Measurements from ENCODE around the gene GSTM2.
A peak's percentile ranks its signal among the peaks of the same experiment; 100 is the strongest.
"Not testable (repeated sequence)": the region's sequence is repeated elsewhere in the genome, so short reads cannot be mapped to it uniquely, and the experiment has no call there.

GSTM2 gene

DNA sequence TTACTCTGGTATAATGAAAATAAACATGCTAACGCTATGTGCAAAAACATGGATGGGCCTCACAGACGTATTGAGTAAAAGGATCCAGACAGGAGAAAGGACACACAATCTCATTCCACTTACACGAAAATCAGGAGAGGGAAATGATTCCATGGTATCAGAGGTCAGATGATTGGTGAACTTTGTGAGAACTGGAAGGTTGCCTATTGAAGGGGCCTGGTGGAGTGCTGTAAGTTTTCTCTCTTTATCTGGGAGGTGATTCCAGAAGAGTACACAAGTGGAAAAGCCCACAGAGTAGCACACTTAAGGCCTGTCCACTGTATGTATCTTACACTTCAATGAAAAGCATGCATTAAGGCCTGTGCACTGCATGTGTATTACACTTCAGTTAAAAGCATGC is 9.6 kb downstream of the GSTM2 start:
- no peak for DNase-seq (ENCODE audit: low spot score)

DNA sequence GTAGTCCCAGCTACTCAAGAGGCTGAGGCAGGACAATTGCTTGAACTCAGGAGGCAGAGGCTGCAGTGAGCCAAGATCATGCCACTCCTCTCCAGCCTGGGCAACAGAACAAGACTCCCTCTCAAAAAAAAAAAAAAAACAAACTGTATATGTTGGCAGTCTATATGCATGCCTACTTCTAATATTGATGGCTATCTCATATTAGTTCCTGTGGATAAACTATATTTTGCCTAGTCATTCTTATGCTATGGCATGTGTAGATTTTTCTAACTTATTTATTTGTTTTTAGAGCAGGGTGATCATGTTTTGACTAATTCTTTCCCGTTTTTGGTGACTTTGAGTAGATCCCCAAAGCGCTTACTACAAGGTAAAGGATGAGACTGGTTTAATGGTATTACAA is 10.8 kb downstream of the GSTM2 start:
- not testable (repeated sequence) for DNase-seq (ENCODE audit: low spot score)

DNA sequence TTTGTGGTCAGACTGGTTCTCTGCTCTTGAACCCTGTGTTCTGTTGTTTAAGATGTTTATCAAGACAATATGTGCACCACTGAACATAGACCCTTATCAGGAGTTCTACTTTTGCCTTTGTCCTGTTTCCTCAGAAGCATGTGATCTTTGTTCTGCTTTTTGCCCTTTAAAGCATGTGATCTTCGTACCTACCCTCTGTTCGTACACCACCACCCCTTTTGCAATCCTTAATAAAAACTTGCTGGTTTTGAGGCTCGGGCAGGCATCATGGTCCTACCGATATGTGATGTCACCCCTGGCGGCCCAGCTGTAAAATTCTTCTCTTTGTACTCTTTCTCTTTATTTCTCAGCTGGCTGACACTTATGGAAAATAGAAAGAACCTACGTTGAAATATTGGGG is 16.9 kb downstream of the GSTM2 start:
- DNase-seq (ENCODE audit: low spot score): not testable (repeated sequence)

DNA sequence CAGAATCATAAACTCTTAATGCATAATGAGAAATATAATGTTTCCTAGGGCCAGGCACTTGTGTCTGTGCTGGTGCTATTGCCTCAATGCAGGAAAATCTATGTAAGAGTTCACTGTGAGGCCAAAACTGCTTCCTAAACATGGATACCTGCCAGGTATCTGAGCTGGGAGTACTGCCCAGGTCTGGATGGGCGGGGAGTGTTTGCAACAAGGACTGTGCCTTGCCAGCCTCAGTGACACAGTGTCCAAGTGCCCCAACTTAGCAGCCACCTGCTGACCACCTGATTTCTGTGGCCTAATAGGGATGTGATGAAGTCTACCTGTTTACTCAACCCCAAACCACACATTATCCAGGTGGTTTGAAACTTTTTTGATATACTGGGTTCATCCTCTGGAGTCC is 17.5 kb downstream of the GSTM2 start:
- DNase-seq (ENCODE audit: low spot score): not testable (repeated sequence)

DNA sequence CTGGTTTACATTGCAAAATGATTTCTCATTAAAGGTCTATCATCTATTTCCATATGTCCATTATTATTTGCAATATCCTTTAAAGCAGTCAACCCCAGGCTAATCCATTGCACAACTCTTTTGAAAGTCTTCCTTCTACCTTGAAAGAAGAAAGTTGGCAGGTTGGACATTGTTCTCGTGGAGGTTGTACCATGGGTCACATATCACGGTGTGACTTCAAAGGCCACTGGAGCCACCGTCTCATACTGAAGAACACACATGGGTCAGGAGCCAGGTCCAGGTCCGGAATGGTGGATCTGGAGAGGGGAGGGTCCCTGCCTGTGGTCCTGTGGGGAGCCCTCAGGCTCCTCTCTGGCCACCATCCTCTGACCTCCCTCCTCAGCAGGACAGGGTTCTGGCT is 18.0 kb downstream of the GSTM2 start:
- not testable (repeated sequence) for DNase-seq (ENCODE audit: low spot score)

DNA sequence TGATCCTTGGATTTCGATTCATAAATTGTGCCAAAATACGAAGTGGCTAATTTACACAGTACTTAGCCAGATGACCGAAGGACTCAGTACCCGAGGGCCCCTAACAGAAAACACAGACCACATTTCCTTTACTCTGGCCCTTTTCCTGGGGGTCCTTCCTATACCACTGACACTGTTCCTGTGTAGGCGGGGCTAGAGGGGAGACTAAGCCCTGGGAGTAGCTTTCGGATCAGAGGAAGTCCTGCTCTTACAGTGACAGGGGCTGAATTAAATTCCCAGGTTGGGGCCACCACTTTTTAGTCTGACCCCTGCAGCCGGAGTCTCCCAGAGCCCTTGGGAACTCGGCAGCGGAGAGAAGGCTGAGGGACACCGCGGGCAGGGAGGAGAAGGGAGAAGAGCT is 19.3 kb downstream of the GSTM2 start:
- DNase-seq (ENCODE audit: low spot score): not testable (repeated sequence)

DNA sequence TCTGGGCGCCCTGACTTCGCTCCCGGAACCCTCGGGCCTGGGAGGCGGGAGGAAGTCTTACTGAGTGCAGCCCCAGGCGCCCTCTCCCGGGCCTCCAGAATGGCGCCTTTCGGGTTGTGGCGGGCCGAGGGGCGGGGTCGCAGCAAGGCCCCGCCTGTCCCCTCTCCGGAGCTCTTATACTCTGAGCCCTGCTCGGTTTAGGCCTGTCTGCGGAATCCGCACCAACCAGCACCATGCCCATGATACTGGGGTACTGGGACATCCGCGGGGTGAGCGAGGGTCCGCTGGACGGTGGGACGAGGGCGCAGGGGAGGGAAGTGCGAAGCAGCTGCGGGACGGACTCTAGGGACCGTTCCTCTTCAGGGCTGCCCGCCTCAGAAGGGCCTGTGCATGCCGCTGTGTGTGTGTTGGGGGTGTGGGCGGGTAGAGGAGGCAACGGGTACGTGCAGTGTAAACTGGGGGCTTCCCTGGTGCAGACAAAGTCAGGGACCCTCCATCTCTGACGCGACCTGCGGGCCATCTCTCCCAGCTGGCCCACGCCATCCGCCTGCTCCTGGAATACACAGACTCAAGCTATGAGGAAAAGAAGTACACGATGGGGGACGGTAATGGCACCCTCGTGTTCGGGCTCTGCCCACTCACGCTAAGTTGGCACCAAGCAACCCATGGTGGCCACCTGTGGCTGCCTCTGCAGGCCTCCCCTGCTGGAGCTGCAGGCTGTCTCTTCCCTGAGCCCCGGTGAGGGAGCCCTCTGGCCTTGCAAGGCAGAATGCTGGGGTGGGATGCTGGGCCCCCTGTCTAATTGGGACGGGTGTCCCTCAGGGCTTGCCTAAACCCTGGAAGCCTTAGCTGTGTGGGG is 20.0 kb downstream of the GSTM2 start, which contains the start of gene GSTM1:
Gene GSTM1 (plus strand): TSS at position 177 of the 859 bp plus-strand sequence. CDS start 57 bp downstream, at position 234.
- DNase-seq (ENCODE audit: low spot score): peak; percentile 89

DNA sequence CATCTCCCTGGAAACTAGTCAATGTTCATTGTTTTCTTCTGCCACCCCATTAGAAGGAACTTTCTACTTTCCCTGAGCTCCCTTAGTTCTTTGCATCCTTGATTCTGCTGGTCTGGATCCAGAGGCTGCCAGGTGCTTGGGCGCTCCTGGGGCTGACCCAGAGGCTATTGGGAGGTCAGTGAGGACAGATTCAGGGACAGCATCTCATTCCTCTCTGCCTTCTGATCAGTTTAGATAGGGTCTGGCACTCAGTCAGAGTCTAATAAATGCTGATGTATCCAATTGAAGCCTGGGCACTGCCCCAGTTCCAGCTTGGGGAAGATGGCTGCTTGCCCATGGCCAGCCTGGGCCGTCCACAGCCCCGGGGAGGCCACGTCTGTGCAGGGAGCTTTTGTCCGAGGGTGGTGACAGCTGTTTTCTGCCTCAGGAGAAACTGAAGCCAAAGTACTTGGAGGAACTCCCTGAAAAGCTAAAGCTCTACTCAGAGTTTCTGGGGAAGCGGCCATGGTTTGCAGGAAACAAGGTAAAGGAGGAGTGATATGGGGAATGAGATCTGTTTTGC is 22.1 kb downstream of the GSTM2 start:
- DNase-seq (ENCODE audit: low spot score): peak; percentile 51

DNA sequence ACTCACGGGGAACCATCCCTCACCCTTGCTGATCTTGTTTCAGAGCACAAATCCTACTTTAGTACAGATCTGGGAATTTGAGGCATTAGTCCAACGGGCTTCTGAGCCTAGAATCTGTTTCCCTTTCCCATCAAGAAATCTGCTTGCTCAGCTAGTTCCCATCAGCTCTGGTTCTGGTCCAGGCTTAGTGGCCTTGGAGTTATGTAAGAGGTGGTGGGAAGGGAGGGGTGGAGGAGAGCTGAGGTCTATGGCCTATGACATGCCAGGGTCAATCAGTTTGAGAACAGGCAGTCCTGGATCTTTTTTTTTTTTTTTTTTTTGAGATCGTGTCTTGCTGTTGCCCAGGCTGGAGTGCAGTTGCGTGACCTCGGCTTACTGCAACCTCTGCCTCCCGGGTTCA is 23.9 kb downstream of the GSTM2 start:
- no peak for DNase-seq (ENCODE audit: low spot score)

DNA sequence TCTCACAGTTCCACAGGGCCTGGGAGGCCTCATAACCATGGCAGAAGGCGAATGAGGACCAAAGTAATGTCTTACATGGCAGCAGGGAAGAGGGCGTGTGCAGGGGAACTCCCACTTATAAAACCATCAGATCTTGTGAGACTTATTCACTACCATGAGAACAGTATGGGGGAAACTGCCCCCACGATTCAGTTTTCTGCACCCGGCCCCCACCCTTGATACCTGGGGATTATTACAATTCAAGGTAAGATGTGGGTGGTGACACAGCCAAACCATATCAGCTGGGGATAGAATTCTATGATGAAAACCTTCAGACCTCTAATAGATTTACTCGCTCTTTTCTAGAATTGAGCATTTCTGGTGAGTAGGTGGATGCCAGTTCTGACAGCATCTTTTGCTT is 26.5 kb downstream of the GSTM2 start:
- DNase-seq (ENCODE audit: low spot score): not testable (repeated sequence)

DNA sequence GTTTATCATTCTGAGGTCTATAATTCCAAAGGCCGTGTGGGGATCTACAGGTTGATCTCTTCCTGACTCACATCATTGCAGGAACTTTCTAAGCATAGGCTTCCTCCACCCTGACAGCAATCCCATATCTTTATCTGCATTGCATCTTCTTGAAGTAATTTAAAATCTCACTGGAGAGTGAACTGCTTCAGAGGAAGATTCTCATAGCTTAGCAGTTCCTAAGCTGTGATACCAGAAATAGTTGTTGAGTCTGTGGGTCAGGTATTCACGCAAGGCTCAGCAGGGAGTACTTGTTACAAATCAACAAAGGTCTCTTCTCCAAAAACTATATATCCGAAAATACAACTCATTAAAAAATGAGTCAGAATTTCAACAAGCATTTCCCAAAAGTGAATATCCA is 27.3 kb downstream of the GSTM2 start:
- not testable (repeated sequence) for DNase-seq (ENCODE audit: low spot score)

DNA sequence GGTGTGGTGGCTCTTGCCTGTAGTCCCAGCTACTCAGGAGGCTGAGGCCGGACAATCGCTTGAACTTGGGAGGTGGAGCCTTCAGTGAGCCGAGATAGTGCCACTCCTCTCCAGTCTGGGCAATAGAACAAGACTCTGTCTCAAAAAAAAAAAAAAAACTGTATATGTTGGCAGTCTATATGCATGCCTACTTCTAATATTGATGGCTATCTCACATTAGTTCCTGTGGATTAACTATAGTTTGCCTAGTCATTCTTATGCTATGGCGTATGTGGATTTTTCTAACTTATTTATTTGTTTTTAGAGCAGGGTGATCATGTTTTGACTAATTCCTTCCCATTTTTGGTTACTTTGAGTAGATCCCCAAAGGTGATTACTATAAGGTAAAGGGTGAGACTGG is 29.2 kb downstream of the GSTM2 start:
- DNase-seq (ENCODE audit: low spot score): no peak

DNA sequence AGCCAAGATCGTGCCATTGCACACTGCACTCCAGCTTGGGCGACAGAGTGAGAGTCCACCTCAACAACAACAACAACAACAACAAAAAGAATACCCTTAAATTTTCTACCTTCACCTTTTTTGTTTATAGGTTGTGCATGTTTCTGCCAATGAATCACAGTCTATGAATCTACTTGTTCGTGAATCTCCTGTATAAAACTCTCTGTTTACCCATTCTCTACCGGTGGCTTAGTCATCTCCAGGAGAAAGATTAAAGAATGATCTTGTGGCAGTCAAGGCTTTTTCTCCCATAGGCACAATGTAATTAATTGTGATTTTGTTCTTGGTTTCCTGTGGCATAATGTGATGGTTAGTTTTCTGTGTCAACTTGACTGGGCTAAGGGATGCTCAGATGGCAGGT is 30.0 kb downstream of the GSTM2 start:
- DNase-seq (ENCODE audit: low spot score): not testable (repeated sequence)

DNA sequence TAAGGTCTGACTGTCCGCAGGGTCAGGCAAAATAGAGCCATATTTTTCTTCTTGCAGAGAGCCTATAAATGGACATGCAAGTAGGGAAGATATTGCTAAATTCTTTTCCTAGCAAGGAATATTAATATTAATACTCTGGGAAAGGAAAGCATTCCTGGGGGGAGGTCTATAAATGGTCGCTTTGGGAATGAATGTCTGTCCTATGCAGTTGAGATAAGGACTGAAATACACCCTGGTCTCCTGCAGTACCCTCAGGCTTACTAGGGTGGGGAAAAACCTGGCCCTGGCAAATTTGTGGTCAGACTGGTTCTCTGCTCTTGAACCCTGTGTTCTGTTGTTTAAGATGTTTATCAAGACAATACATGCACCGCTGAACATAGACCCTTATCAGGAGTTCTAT is 35.1 kb downstream of the GSTM2 start:
- DNase-seq (ENCODE audit: low spot score): not testable (repeated sequence)

DNA sequence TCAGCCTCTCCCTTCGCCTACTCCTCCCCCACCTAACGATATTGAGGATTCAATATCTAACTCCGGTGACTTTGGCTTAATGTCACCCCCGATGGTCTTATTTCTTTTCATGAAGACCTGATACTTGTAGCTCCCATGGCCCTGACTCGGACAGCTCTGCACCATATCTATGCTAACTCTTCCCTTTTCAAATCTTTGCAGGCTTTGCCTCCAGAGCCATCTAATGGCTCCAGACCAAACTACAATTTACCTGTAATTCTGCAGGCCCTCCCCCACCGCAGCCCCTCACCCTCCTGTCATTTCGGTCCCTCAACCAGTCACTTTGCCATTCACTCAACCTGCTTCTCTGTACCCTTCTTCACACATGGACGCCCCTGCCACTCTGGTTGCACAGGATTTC is 36.3 kb downstream of the GSTM2 start:
- DNase-seq (ENCODE audit: low spot score): no peak

DNA sequence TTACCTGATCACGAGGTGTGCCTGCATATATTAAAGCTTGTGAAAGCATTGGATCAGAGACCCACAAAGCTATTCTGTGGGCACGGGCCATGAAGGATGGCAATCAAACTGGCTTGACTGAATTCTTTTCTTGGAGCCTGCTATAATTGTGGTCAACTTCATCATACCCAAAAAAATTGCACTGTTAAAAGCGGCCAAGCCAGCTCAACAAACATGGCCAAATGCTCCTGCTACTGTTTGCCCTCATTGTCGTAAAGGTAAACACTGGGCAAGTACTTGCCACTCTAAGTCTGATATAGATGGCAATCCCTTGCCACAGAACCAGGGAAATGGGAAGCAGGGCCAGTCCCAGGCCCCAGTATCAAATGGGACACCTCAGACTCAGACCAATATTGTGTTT is 37.6 kb downstream of the GSTM2 start:
- DNase-seq (ENCODE audit: low spot score): no peak

DNA sequence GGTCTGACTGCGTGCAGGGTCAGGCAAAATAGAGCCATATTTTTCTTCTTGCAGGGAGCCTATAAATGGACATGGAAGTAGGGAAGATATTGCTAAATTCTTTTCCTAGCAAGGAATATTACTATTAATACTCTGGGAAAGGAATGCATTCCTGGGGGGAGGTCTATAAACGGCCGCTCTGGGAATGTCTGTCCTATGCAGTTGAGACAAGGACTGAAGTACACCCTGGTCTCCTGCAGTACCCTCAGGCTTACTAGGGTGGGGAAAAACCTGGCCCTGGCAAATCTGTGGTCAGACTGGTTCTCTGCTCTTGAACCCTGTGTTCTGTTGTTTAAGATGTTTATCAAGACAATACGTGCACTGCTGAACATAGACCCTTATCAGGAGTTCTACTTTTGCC is 41.1 kb downstream of the GSTM2 start:
- DNase-seq (ENCODE audit: low spot score): not testable (repeated sequence)

DNA sequence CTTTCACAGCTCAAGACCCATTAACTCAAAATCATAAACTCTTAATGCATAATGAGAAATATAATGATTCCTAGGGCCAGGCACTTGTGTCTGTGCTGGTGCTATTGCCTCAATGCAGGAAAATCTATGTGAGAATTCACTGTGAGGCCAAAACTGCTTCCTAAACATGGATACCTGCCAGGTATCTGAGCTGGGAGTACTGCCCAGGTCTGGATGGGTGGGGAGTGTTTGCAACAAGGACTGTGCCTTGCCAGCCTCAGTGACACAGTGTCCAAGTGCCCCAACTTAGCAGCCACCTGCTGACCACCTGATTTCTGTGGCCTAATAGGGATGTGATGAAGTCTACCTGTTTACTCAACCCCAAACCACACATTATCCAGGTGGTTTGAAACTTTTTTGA is 42.0 kb downstream of the GSTM2 start:
- DNase-seq (ENCODE audit: low spot score): not testable (repeated sequence)

DNA sequence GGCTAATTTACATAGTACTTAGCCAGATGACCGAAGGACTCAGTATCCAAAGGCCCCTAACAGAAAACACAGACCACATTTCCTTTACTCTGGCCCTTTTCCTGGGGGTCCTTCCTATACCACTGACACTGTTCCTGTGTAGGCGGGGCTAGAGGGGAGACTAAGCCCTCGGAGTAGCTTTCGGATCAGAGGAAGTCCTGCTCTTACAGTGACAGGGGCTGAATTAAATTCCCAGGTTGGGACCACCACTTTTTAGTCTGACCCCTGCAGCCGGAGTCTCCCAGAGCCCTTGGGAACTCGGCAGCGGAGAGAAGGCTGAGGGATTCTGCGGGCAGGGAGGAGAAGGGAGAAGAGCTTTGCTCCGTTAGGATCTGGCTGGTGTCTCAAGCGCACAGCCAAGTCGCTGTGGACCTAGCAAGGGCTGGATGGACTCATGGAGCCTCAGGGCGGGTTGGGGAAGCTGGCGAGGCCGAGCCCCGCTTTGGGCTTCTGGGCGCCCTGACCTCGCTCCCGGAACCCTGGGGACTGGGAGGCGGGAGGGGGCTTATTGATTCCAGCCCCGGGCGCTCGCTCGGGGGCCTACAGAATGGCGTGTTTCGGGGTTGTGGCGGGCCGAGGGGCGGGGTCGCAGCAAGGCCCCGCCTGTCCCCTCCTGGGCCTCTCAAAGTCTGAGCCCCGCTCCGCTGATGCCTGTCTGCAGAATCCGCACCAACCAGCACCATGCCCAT is 43.9 kb downstream of the GSTM2 start, which contains the start of gene GSTM5:
Gene GSTM5 (plus strand): TSS at position 659 of the 728 bp plus-strand sequence. CDS start 62 bp downstream, at position 721.
- DNase-seq (ENCODE audit: low spot score): not testable (repeated sequence)

DNA sequence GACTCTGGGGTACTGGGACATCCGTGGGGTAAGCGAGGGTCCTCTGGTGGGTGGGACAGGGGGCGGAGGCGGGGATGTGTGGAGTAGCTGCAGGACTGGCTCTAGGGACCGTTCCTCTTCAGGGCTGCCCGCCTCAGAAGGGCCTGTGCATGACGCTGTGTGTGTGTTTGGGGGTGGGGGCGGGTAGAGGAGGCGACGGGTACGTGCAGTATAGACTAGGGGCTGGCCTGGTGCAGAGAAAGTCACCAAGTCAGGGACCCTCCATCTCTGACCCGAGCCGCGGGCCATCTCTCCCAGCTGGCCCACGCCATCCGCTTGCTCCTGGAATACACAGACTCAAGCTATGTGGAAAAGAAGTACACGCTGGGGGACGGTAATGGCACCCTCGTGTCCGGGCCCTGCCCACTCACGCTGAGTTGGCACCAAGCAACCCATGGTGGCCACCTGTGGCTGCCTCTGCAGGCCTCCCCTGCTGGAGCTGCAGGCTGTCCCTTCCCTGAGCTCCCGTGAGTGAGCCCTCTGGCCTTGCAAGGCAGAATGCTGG is 44.5 kb downstream of the GSTM2 start:
- DNase-seq (ENCODE audit: low spot score): no peak

DNA sequence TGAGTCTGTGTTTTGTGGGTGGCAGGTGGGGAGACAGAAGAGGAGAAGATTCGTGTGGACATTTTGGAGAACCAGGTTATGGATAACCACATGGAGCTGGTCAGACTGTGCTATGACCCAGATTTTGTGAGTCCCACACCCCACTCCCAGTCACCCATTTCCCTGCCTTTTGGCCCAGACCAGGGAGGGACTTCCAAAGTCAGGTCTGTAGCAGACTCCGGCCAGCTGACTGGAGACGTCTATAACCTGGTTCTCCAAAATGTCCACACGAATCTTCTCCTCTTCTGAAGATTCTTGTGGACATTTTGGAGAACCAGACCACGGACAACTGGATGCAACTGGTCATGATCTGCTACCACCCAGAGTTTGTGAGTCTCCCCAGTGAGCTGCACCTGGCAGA is 45.8 kb downstream of the GSTM2 start:
- no peak for DNase-seq (ENCODE audit: low spot score)

DNA sequence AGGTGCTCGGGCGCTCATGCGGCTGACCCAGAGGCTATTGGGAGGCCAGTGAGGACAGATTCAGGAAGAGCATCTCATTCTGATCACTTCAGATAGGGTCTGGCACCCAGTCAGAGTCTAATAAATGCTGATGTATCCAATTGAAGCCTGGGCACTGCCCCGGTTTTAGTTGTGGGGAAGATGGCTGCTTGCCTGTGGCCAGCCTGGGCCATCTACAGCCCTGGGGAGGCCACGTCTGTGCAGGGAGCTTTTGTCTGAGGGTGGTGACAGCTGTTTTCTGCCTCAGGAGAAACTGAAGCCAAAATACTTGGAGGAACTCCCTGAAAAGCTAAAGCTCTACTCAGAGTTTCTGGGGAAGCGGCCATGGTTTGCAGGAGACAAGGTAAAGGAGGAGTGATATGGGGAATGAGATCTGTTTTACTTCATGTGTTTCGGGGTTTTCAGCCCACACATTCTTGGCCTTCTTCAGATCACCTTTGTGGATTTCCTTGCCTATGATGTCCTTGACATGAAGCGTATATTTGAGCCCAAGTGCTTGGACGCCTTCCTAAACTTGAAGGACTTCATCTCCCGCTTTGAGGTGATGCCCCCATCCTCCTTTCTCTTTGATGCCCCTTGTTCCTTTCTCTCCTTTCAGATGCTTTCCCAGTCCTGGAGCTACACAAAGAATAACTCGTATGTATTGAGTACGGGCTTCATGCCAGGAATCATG is 47.0 kb downstream of the GSTM2 start:
- DNase-seq (ENCODE audit: low spot score): no peak

Data from globus pallidus (tissue), 1 donor.